ENCODE measurements around the gene PRKG1.

DNA sequence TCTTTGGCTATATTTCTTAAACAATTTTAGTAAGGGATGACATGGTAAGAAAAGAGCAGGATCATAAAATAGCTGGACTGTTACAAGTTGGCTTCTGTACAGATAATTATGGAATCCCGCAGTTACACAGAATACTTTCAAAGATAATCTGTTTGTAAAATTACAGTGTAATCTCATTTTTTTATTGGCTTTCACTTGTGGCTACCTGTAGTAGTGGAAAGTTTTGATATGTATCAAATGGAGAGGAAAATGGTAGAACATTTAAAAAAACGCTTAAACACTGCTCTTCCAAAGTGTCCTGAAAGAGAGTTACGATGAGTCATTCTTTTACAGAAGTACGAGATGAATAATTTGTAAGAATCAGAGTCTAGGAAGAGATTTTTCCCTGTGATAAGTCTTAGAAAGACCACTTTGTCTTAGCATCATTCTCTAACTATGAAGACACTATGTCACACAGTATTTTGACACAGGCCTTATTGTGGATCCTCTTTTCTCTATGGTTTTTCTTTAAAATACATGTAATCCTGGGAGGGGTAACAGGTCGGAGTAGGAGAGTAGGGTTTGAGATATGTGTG, 1024.8 kb downstream of the PRKG1 start:
- no peak for TF ChIP-seq POLR2A (IDR thresholded peaks at IDR 0.05)
- TF ChIP-seq, protein P1, sequence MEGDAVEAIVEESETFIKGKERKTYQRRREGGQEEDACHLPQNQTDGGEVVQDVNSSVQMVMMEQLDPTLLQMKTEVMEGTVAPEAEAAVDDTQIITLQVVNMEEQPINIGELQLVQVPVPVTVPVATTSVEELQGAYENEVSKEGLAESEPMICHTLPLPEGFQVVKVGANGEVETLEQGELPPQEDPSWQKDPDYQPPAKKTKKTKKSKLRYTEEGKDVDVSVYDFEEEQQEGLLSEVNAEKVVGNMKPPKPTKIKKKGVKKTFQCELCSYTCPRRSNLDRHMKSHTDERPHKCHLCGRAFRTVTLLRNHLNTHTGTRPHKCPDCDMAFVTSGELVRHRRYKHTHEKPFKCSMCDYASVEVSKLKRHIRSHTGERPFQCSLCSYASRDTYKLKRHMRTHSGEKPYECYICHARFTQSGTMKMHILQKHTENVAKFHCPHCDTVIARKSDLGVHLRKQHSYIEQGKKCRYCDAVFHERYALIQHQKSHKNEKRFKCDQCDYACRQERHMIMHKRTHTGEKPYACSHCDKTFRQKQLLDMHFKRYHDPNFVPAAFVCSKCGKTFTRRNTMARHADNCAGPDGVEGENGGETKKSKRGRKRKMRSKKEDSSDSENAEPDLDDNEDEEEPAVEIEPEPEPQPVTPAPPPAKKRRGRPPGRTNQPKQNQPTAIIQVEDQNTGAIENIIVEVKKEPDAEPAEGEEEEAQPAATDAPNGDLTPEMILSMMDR (IDR thresholded peaks at IDR 0.05), result no peak
- TF ChIP-seq POLR2AphosphoS5 (IDR thresholded peaks at IDR 0.05; ENCODE audit: insufficient read depth in 1 of 2, low read depth in 1 of 2), result no peak
